ENCODE measurements around the gene TBL1Y. TPM values are rescaled to one million over a fixed set of nuclear protein-coding genes. Genes with fewer than 3 reads are reported as not detected.

Gene TBL1Y
- total and polyA plus RNA-seq, 10 of the 15 experiments (the other 5 are each of a cell fraction or from before 2014, with no cell fraction given): not detected

DNA sequence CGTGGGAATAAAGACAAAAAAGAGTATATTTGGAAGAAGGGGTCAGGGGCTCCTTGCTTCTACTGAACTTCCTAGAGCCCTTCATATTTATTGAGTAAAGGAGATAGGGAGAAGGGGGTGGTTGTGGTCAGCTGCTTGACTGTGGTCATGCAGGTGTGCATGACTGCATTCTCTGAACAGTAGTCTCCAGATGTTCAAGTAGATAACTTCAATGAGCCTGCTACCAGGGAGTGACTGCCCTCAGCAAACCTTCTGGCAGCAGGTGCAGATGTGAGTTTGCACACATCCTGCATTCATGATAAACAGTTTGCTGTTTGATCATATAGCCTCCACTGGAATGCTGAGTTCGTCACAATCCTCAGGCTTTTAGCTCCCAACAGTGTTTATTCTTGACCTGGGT is 10.6 kb downstream of the TBL1Y start:
- Histone ChIP-seq H3K4me2 (ENCODE audit: control insufficient read depth, insufficient read depth) (no peak overlapping the region), H4K20me1 (ENCODE audit: control insufficient read depth, insufficient read depth) (no peaks in the 10 kb centered on the region), H3K36me3 (ENCODE audit: control insufficient read depth in 2 of 2, insufficient read depth in 2 of 2, low read length in 1 of 2) (no peaks in the 10 kb centered on the region), H3K9me3 (replicated peaks; ENCODE audit: control insufficient read depth, insufficient read depth, low read length) (no peaks in the 10 kb centered on the region), H3K27me3 (replicated peaks in 1 of 2; ENCODE audit: control insufficient read depth in 2 of 2, insufficient read depth in 2 of 2, low read length in 1 of 2) (no peaks in the 10 kb centered on the region), H2AFZ (ENCODE audit: control insufficient read depth, low read depth, low read length) (no peak overlapping the region), H3K79me2 (ENCODE audit: control insufficient read depth, insufficient read depth, low read length) (no peaks in the 10 kb centered on the region), H3K9ac (ENCODE audit: control insufficient read depth, insufficient read depth, low read length) (no peak overlapping the region), H3K4me3 (no peak overlapping the region), H3K4me1 (ENCODE audit: control insufficient read depth, insufficient read depth, low read length) (no peaks in the 10 kb centered on the region), H3K27ac (ENCODE audit: control insufficient read depth, insufficient read depth) (no peak overlapping the region)
- in situ Hi-C loops (cut with MboI): no loop called here
- intact Hi-C loops (cut with micrococcal nuclease; ENCODE audit: unreplicated experiment): no loop called here
- no TSS peak for BruUV-seq (replicated peaks)
- ChIA-PET POLR2A (no interaction called here), SMC1A (ENCODE audit: uncharacterized antibody, unreplicated experiment) (no interaction called here), RAD21 (ENCODE audit: unreplicated experiment) (no interaction called here), CTCF (no interaction called here)
- FAIRE-seq: no peak
- no peak for TF ChIP-seq CBX5 (IDR thresholded peaks at IDR 0.05; ENCODE audit: low read depth)
- no peak for TF ChIP-seq E2F8 (IDR thresholded peaks at IDR 0.05; ENCODE audit: low read depth, partially characterized antibody)
- no peak for TF ChIP-seq JUND (IDR thresholded peaks at IDR 0.05; ENCODE audit: low read depth, low read length)
- TF ChIP-seq MAX (IDR thresholded peaks at IDR 0.05; ENCODE audit: low read depth, low read length): no peak
- TF ChIP-seq BMI1 (IDR thresholded peaks at IDR 0.05; ENCODE audit: borderline replicate concordance): no peak
- TF ChIP-seq CBFB (IDR thresholded peaks at IDR 0.05; ENCODE audit: low read depth): no peak
- TF ChIP-seq YY1 (IDR thresholded peaks at IDR 0.05; ENCODE audit: low read depth, low read length): no peak
- TF ChIP-seq POLR2AphosphoS5 (IDR thresholded peaks at IDR 0.05; ENCODE audit: low read length): no peak
- TF ChIP-seq, protein P1, sequence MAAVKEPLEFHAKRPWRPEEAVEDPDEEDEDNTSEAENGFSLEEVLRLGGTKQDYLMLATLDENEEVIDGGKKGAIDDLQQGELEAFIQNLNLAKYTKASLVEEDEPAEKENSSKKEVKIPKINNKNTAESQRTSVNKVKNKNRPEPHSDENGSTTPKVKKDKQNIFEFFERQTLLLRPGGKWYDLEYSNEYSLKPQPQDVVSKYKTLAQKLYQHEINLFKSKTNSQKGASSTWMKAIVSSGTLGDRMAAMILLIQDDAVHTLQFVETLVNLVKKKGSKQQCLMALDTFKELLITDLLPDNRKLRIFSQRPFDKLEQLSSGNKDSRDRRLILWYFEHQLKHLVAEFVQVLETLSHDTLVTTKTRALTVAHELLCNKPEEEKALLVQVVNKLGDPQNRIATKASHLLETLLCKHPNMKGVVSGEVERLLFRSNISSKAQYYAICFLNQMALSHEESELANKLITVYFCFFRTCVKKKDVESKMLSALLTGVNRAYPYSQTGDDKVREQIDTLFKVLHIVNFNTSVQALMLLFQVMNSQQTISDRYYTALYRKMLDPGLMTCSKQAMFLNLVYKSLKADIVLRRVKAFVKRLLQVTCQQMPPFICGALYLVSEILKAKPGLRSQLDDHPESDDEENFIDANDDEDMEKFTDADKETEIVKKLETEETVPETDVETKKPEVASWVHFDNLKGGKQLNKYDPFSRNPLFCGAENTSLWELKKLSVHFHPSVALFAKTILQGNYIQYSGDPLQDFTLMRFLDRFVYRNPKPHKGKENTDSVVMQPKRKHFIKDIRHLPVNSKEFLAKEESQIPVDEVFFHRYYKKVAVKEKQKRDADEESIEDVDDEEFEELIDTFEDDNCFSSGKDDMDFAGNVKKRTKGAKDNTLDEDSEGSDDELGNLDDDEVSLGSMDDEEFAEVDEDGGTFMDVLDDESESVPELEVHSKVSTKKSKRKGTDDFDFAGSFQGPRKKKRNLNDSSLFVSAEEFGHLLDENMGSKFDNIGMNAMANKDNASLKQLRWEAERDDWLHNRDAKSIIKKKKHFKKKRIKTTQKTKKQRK (IDR thresholded peaks at IDR 0.05; ENCODE audit: low read depth, low read length): no peak
- TF ChIP-seq, protein P2, sequence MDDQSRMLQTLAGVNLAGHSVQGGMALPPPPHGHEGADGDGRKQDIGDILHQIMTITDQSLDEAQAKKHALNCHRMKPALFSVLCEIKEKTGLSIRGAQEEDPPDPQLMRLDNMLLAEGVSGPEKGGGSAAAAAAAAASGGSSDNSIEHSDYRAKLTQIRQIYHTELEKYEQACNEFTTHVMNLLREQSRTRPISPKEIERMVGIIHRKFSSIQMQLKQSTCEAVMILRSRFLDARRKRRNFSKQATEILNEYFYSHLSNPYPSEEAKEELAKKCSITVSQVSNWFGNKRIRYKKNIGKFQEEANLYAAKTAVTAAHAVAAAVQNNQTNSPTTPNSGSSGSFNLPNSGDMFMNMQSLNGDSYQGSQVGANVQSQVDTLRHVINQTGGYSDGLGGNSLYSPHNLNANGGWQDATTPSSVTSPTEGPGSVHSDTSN (IDR thresholded peaks at IDR 0.05; ENCODE audit: insufficient replicate concordance, low read depth, low read length): no peak
- no peak for TF ChIP-seq SIX5 (IDR thresholded peaks at IDR 0.05; ENCODE audit: low read depth, low read length, severe bottlenecking)
- no peak for TF ChIP-seq TAF1 (IDR thresholded peaks at IDR 0.05; ENCODE audit: borderline replicate concordance, low read depth, low read length)
- no peak for TF ChIP-seq JUNB (IDR thresholded peaks at IDR 0.05)
- no peak for TF ChIP-seq ETV6 (conservative IDR thresholded peaks at IDR 0.05 in 1 of 2, IDR thresholded peaks at IDR 0.05 in 1 of 2; ENCODE audit: borderline replicate concordance in 1 of 2, low read depth in 1 of 2)
- TF ChIP-seq TCF7 (IDR thresholded peaks at IDR 0.05; ENCODE audit: borderline replicate concordance): no peak
- no peak for TF ChIP-seq BACH1 (IDR thresholded peaks at IDR 0.05; ENCODE audit: borderline replicate concordance)
- no peak for TF ChIP-seq MYB (IDR thresholded peaks at IDR 0.05; ENCODE audit: borderline replicate concordance, low read depth, low read length)
- no CpG with 5 or more reads among the region's 2 CpGs for WGBS (ENCODE audit: insufficient coverage, insufficient replicate concordance, low lambda C conversion rate, missing lambda C conversion rate)
- no peak for DNase-seq (ENCODE audit: low read depth, low spot score)
- ATAC-seq: no peak

Measured in GM12878 (cell line).